KG1 (cell line): Measurements from ENCODE around the gene SNW1.
"Not testable (repeated sequence)": the region's sequence is repeated elsewhere in the genome, so short reads cannot be mapped to it uniquely, and the experiment has no call there.

Experiments
- DNase-seq: peaks from one replicate; lab custom pipeline; 2025; lab: John Stamatoyannopoulos, UW

SNW1 gene

DNA sequence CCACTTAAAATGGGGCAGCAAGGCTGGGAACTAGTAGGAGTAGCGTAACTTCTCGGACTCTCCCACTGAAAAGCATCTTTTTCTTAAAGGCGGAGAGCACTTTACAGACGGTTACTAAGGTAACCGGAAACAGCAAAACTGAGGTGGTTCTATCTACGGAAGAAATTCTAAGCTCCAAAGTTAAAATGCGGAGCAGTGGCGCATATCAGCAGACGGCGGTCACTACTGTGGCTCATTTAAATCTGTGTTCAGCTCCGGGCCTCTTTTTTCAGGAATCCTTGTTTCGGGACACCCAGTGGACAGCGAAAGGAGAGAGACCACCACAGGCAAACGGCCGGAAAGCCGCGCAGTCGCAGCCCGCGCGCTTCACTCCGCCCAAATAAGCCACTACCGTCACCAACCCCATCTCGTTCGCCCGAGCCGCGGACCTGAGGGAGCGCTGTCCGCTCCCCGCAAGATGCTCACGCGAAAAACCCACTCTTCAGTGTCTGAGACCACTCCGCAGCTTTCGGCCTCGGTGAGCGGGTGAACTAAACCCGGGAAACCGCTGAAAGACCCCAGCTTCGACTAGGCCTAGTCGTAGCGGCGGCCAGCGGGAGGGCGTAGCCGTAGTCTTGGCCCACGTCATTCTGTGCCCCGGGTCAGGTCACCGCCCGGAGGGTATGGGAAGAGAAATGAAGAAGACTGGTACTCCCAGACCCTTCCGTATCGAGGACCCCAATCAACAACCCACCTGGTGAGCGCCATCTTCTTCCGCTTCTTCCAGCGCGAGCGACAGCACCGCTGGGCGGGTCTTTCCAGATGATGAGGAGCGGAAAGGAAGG is at the start of gene SNW1:
TSS of gene SNW1 (minus strand) at position 776 of the 824 bp plus-strand sequence. CDS start at position 747, 29 bp downstream.
- peak; percentile 94 for DNase-seq

DNA sequence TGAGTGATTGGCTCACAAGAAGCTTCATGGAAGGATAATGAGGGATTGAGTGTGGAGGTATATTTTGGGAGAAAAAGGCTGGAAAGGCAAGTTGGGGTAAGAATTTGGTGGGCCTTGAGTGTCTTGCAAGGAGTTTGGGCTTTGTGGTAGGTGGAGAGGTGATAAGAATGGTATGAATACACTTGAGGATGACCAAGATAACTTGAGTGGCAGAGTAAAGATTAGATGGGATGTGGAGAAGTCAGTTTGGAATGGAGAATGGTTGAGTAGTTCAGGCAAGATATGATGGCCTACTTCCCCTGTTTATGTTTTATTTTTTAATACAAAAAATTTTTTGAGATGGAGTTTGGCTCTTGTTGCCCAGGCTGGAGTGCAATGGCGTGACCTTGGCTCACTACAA is 48.1 kb upstream of the SNW1 start:
- DNase-seq: no peak

DNA sequence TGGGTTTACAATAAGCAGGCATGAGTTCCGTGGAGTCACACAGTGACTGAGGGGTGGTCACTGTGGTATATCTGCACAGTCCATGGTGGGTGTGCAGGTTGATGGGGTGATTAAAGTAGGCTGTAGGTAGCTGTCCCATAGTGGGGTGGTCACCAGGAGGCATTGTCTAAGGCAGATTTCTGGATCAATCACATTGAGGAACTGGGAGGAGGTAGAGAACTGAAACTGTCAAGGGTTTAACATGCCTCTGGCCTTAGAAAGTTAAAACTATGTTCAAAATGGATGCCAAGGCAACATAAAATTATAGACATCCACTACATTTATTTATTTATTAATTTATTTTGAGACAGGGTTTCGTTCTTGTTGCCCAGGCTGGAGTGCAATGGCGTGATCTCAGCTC is 47.3 kb upstream of the SNW1 start:
- no peak for DNase-seq

DNA sequence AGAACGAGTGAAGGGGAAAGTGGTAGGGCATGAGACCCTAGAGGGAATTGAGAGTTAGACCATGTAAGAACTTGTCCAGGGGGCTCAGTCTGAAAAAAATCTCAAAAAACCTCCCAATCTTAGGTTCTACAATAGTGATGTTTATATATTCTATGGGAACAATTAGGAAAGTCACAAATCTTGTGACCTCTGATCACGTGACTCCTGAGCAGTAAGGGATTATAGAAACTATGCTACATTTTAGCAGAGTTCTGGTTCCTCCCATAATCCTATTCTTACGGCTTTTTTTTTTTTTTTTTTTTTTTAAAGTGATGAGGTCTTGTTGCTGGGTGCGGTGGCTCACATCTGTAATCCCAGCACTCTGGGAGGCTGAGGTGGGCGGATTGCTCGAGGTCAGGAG is 44.8 kb upstream of the SNW1 start:
- no peak for DNase-seq

DNA sequence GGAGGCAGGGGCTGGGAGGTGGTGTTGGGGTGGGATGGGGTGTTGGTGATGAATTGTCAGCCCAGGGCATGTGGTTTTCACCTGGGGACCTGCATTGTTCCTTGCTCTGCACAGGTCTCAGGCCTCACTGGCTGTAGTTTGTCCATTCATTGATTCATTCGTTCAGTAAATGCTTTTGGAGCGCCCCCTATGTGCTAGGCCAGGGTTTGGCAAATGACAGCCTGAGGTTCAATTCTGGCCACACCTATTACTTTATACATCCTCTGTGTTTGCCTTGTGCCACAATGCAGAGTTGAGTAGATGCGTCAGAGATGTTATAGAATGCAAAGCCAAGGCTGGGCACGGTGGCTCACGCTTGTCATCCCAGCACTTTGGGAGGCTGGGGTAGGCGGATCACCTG is 43.6 kb upstream of the SNW1 start:
- no peak for DNase-seq

DNA sequence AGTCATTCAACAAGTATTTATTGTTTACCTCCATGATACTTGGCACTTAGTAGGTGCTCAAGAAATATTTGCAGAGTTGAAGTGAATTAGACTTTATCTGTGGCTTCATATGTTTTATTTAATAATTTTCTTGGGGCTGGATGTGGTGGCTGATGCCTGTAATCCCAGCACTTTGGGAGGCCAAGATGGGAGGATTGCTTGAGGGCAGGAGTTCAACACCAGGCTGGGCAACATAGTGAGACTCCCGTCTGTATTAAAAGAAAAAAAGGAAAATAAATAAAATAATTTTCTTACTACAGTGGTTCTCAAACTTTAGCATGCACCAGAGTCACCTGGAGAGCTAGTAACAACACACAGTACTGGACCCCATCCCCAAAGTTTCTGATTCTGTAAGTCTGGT is 39.9 kb upstream of the SNW1 start:
- no peak for DNase-seq

DNA sequence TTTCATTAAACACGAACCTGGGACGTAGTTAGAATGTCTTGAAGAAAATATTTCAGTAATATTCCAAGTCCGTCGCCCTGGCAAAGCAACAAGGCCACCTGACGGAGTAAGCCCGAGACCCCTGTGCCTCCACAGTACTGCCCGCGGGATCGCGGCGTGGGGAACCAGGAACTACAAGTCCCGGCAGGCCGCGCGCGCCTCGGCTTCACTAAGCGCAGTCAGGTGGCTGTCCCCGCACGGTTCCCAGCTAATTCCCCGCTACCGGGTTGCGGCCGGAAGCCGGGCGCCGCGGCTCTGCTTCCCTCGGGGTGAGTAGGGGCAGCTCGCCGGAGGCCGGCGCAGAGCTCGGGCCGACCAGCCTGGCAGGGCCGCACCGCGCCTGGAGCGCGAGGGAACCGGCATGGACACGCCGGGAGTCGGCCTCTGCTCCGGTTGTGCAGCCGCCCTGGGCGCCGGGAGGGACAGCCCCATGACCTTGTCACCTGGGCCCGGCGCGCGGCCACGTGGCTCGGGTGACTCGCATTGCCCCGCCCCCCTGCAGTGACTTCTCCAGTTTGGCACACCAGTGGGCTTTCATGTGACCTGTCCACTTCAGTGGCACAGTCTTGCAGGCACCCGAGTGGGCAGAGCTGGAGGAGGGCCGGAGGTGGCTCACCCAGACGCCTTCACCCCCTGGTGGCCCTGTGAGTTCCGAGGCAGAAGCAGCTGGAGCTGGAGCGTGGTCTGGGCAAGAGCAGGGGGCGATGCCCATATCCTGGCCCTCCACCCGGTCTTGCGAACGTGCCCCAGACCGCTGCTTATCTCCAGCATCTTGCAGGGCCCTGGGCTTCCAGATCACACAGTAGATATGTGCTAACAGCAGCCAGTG is 39.1 kb upstream of the SNW1 start, which contains the start of gene ADCK1:
TSS of gene ADCK1 (plus strand) at position 247 of the 868 bp plus-strand sequence. CDS start 18,870 bp downstream, outside the sequence.
- peak; percentile 84 for DNase-seq

DNA sequence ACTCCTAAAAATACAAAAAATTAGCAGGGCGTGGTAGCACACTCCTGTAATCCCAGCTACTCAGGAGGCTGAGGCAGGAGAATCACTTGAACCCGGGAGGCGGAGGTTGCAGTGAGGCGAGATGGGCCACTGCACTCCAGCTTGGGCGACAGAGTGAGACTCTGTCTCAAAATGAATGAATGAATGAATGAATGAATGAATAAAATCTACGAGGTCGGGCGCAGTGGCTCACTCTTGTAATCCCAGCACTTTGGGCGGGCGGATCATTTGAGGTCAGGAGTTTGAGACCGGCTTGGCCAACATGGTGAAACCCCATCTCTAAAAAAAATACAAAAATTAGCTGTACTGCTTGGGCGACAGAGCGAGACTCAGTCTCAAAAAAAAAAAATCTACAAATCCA is 38.5 kb upstream of the SNW1 start:
- not testable (repeated sequence) for DNase-seq

DNA sequence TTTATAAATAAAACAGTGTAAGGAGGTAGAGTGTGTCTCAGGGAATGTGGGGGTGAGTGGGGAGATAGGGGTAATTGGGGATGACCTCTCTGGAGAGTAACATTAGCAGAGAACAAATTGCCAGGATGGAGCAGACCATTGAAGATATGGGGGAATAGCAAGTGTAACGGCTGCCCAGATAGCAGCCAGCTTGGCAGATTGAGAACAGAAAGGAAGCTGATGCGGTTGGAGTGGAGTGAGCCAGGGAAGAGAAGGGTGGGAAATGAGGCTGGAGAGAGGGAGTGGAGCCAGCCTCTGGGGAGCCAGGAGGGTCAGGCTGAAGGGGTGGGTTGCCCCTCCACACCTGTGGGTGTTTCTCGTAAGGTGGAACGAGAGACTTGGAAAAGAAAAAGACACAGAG is 33.4 kb upstream of the SNW1 start:
- DNase-seq: no peak

DNA sequence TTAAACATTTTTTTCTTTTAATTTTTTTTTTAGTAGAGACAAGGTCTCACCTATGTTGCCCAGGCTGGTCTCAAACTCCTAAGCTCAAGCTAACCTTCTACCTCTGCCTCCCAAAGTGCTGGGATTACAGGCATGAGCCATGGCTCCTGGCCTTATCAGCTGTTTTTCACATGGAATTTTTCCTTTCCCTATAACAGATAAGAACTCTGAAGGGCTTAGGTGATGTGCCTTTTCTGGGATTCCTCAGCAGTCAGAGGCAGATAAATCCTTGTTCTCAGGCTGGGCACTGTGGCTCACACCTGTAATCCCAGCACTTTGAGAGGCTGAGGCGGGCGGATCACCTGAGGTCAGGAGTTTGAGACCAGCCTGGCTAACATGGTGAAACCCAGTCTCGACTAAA is 32.3 kb upstream of the SNW1 start:
- DNase-seq: not testable (repeated sequence)

DNA sequence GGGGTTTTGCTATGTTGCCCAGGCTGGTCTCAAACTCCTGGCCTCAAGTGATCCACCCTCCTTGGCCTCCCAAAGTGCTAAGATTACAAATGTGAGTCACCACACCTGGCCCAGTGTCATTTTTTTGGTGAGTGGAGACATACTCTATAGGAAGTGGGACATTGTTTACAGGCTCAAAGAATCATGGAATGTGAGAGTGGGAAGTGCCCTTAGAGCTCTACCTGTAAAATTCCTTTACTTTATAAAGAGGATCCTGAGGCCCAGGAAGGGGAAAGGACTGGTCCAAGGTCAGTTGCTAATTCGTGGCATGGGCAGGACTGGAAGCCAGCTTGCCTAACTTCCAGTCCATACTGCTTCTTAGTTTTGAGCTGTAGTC is 30.3 kb upstream of the SNW1 start:
- no peak for DNase-seq

DNA sequence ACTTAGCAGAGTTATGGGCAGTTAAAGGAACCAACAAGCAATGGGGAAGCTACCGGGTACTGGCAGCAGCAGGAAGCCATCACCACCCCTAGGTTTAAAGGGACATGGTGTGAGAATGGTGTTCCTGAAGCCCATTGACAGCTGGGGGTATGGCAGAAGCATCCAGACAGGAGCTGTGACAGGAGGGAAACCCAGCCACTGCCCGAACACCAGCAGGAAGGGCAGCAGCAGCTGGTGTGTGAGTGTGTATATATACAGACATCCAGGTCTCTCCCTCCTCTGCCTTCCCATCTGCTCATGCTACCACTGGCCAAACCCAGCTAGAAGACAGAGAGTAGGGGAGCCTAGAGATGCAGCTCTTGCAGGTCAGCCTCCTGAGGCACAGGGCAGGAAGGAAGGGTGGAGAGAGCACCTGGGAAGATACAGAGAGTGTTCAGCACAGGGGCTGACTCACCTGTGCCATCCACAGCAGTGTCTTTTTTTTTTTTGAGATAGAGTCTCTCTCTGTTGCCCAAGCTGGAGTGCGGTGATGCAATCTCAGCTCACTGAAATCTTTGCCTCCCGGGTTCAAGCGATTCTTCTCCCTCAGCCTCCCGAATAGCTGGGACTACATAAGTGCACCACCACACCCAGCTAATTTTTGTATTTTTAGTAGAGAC is 29.7 kb upstream of the SNW1 start:
- no peak for DNase-seq

DNA sequence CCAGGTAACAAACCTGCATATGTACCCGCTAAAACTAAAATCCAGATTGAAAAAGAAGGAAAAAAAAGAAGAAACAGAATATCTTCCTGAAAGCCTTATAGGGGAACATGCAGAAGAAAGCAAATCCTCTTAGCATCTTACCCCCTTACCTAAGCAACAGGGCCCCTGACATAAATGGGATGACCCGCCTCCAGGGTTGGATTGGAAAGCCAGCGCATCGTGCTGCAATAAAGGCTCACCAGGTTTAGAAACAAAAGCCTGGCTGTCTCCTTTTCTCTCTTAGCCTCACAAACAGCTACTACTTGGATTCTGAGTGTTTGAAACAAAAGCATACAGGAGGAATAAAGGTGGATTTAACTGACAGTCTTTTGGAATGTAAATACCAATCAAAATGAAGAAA is 25.2 kb upstream of the SNW1 start:
- no peak for DNase-seq

DNA sequence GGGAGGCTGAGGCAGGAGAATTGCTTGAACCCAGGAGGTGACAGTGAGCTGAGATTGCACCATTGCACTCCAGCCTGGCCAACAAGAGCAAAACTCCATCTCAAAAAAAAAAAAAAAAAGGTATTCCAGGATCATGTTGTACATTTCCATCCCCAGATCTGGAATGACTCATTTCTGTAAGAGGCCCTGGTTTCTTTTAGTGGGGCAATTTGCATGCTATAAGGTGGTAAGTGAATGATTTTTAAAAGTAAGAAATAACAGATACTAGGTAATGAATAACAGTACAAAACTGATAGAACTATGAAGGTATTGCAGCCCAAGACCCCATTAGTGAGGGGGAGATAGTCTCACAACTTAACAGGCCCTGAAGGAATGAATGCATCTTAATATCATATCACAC is 21.2 kb upstream of the SNW1 start:
- no peak for DNase-seq

DNA sequence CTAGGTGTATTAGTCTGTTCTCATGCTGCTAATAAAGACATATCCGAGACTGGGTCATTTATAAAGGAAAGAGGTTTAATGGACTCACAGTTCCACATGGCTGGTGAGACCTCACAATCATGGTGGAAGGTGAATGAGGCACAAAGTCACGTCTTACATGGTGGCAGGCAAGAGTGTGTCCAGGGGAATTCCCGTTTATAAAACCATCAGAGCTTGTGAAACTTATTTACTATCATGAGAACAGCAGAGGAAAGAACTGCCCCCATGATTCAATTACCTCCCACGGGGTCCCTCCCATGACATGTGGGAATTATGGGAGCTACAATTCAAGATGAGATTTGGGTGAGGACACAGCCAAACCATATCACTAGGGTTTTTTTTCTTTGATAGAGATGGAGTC is 13.0 kb upstream of the SNW1 start:
- DNase-seq: not testable (repeated sequence)

DNA sequence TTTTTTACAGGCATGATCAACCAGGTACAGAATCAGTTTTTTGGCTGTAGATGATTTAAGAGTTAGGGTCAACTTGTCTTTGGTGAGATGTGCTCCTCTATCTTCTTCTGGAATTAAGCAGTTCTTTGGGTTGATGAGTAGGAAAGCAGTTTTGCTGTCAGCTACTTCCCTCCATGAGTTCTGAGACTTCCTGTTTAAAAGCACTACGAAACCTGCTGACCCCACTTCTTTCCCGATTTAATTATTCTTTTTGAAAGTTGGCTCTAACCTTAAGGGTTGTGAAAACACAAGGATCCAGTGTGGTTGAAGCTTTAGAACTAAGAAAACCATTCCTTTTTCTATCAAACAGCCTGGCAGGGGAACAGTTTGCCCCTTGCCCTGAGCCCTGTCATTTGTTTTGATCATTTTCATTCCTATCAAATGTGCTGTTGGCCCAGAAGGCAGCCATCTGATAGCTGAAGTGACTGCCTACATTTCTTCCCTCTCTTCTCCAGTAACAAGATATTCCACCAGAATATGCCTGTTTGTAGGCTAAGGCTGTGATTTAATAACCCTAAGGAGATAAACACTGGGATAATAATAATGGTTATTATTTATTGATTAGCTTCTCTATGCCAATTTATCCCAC is 7.6 kb upstream of the SNW1 start:
- not testable (repeated sequence) for DNase-seq

DNA sequence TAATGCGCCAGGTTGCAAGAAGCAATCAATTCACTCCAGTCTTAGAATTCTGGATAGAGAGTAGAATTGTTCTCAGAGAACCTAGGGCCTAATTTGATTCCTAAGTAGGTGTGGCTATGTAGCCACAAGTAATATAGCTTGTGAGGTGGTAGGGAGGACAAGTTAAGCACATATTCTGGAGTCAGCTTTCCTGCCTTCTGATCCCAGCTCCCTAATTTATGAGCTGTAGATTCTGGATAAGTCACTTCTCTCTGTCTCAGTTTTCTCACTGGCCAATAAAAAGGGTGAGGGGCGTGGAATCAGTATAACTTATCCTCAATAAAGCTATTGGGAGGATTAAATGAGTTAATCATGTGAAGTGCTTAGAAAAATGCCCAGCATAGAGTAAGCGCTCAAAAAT is 3.0 kb upstream of the SNW1 start:
- DNase-seq: no peak

DNA sequence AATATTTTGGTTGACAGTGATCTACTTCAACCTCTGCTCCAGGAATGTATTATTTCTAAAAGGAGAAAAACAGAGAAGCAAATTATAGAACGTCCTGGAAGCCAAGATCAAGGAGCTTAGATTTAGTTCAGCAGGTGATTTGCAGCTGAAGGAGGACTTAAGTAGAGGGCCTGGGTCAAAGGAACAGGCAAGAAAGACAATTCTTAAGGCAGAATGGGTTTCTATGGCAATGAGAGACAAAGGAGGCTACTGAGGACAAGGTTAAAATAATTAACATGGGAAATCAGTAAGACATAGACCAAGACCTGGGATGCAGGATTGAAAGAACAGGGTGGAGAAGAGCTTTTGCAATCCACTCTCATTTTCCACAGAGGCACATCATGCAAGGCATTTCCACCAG is 2.4 kb upstream of the SNW1 start:
- DNase-seq: no peak

DNA sequence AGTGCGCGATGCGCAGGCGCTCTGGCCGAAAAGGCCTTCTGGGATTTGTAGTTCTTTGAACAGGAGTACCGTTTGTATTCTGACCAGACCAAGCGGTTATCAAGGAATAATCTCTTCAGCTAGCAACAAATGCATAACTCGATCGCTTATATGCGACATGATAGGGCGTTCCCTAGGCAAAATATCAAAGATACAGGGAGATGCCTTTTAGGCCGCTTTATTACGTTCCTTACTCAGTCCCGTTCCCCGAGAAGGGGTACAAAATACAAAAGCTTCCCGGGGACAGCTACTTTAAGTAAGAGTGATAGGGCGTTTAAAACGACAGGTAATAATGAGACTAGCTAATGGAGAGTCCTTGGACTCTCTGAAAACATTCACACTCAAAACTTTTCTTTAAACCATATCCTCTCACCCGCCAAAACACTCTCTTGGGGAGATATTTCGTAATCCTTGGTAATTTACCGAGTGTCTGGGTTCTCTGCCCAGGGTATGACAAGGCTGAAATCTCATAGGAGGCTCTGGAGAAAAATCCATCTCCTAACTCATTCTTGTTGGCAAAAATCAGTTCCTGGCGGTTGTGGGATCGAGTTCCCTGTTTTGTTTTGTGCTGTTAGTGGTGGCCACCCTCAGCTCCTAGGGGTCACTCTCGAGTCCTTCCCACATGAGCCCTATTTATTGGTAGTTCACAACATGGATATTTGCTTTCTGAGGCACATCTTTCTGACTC is 412 bp upstream of the SNW1 start:
- DNase-seq: peak; percentile 45

DNA sequence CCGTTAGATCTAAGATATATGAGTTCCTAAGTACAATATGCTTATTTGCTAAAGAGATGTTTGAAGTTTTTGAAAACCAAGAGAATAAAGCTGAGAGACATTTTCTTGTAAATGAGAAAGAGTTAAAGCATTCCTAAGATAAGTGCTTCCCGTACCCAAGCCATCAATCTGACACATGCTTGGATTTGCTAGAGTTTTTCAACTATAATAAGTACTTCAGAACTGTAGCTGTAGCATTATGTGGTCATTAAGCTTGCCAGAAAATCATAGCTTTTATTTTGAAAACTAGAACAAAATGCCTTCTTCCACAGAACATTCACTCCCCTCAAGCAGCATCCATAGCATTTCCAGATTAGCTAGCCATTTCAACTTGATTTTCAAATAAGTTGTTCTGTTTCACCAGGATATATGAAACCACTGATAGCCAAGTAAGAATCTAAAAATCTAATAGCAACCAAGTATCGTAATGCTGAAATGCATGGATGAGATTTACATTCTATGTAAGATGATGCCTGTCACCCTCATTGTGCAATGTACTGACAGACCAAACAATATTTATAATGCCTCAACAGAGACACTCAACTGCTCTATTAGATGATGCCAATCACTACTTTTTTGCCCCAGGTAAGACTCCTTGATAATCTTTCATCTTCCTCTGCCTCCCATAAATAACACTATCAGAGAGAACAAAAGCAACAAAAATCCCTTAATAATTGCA is 8.0 kb downstream of the SNW1 start:
- no peak for DNase-seq

DNA sequence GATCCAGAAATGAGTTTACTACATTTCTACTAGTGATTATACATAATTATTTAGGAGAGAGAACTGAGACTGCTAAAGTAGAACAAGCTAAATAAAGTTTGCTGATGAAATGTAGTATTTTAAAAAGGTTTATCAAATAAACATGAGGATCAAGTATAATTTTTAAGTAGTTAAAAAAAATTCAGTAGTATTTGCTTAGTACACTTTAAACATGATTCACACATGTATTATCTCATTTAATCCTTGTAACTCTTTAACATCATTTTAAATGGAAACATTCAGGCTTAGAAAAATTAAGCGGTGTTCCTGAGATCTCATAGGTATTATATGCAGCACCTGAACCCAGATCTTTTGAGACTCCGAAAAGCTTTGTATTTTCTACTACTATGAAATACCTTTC is 8.7 kb downstream of the SNW1 start:
- DNase-seq: no peak
